Measurements from ENCODE around the gene WSCD2. TPM values are rescaled to one million over a fixed set of nuclear protein-coding genes. Genes with fewer than 3 reads are reported as not detected.

Gene WSCD2
- total RNA-seq, 1 donor from 2014 or later: 1.9 TPM

- CTCF ChIA-PET: no interaction called here
Measured at GRCh38 chr12:108240928-108241327, 111.8 kb downstream of the WSCD2 start.

GRCh38 chr12:108241986-108242703, 113.1 kb downstream of the WSCD2 start:
- no peak for DNase-seq
- Mint-ChIP-seq H3K4me1 (no peaks in the 10 kb centered on the region), H3K9me3 (no peaks in the 10 kb centered on the region), H3K4me3 (no peak overlapping the region), H3K36me3 (ENCODE audit: low read depth) (no peaks in the 10 kb centered on the region), H3K27me3 (peaks cover 10% of the 10 kb centered on the region), H3K27ac (no peak overlapping the region)
- no peak for ATAC-seq (ENCODE audit: low read depth)
- CTCF ChIA-PET: no interaction called here
- intact Hi-C loops (cut with micrococcal nuclease): no loop called here
- POLR2A ChIA-PET: no interaction called here
- TF ChIP-seq CTCF (IDR thresholded peaks at IDR 0.05): no peak

More at GRCh38 chr12:108240928-108241327, 111.8 kb downstream of the WSCD2 start:
- no peak overlapping the region for H3K4me3 Mint-ChIP-seq
- H3K9me3 Mint-ChIP-seq: no peaks in the 10 kb centered on the region
- ATAC-seq (ENCODE audit: low read depth): no peak
- intact Hi-C loops (cut with micrococcal nuclease): no loop called here
- TF ChIP-seq CTCF (IDR thresholded peaks at IDR 0.05): no peak
- H3K27me3 Mint-ChIP-seq: peaks cover 10% of the 10 kb centered on the region
- no peak overlapping the region for H3K27ac Mint-ChIP-seq
- H3K4me1 Mint-ChIP-seq: no peaks in the 10 kb centered on the region
- no peak for DNase-seq
- POLR2A ChIA-PET: no interaction called here
- no peaks in the 10 kb centered on the region for H3K36me3 Mint-ChIP-seq (ENCODE audit: low read depth)

GRCh38 chr12:108247130-108247529, 118.0 kb downstream of the WSCD2 start:
- peaks cover 18% of the 10 kb centered on the region for H3K27me3 Mint-ChIP-seq
- DNase-seq (no peak), ATAC-seq (ENCODE audit: low read depth) (no peak)
- ChIA-PET CTCF (no interaction called here), POLR2A (no interaction called here)
- H3K4me3 Mint-ChIP-seq: no peak overlapping the region
- H3K27ac Mint-ChIP-seq: no peak overlapping the region
- no peak for TF ChIP-seq CTCF (IDR thresholded peaks at IDR 0.05)
- H3K9me3 Mint-ChIP-seq: no peaks in the 10 kb centered on the region
- no peaks in the 10 kb centered on the region for H3K4me1 Mint-ChIP-seq
- intact Hi-C loops (cut with micrococcal nuclease): no loop called here
- H3K36me3 Mint-ChIP-seq (ENCODE audit: low read depth): no peaks in the 10 kb centered on the region

- no peak for ATAC-seq (ENCODE audit: low read depth)
- no peaks in the 10 kb centered on the region for H3K4me1 Mint-ChIP-seq
- no peaks in the 10 kb centered on the region for H3K36me3 Mint-ChIP-seq (ENCODE audit: low read depth)
- no peak overlapping the region for H3K27ac Mint-ChIP-seq
- ChIA-PET POLR2A (no interaction called here), CTCF (no interaction called here)
- no peak for TF ChIP-seq CTCF (IDR thresholded peaks at IDR 0.05)
- intact Hi-C loops (cut with micrococcal nuclease): no loop called here
- no peak for DNase-seq
- peaks cover 18% of the 10 kb centered on the region for H3K27me3 Mint-ChIP-seq
- H3K4me3 Mint-ChIP-seq: no peak overlapping the region
- no peaks in the 10 kb centered on the region for H3K9me3 Mint-ChIP-seq
Measured at GRCh38 chr12:108248011-108248410, 118.9 kb downstream of the WSCD2 start.

GRCh38 chr12:108252523-108252922, 123.4 kb downstream of the WSCD2 start:
- POLR2A ChIA-PET: no interaction called here
- H3K27me3 Mint-ChIP-seq: peaks cover 34% of the 10 kb centered on the region
- no peak for TF ChIP-seq CTCF (IDR thresholded peaks at IDR 0.05)
- intact Hi-C loops (cut with micrococcal nuclease): no loop called here
- ATAC-seq (ENCODE audit: low read depth) (no peak), DNase-seq (no peak)
- H3K4me3 Mint-ChIP-seq: no peak overlapping the region
- no peaks in the 10 kb centered on the region for H3K9me3 Mint-ChIP-seq
- H3K27ac Mint-ChIP-seq: no peak overlapping the region
- CTCF ChIA-PET: no interaction called here
- no peaks in the 10 kb centered on the region for H3K36me3 Mint-ChIP-seq (ENCODE audit: low read depth)
- H3K4me1 Mint-ChIP-seq: no peaks in the 10 kb centered on the region
